NCI-H187 (cell line): ENCODE results near the gene RBMS3.

Source experiments
- DNase-seq, 2 experiments: peaks; one replicate each; lab custom pipeline; 2025; lab: John Stamatoyannopoulos, UW

Gene RBMS3

DNA sequence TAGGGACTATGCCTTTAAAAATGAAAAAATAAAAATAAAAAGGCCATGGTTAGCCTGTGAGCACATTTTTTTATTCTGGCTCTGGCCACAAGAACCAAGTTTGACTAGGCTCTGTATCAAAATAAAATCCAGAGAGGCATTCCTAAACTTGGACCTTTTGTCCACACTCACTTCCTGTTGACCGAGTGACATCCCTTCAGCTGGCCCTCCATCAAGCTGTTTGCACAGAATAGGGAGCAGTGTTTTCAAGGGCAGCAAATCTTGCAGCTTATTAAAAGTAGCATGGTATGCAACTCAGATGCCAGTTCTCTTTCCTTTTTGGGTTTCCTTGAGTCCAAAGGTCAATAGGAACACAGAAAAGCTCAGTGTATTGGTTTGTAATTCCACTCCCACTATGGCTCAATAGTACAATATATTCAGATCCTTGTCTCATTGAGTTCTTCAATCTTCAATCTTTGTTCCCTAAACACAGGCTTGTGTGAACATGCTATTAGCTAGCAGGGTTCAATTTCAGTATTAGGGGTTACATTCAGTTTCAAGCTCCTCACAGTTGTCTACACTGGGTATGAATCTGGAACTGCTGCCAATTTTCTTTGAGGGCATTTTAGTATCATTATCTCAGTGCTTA lies 244.5 kb downstream of the RBMS3 start:
- DNase-seq: no peak

DNA sequence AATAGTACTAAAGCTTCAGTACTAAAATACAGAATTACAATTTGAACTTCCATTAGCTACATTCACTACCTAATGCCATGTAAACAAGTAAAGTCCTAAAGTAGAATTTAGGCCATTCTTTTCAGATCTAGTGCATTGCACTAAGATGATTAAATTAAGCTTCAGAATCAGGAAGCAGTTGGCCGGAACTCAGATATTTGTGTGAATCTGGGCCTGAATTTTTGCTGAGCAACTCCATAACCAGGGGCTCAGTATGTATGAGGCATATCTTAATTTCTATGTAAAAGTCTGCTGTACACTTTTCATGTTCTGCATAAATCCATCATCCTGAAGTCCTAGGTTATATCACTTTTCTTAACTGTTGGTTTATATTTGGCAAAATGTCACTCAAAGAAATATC lies 246.4 kb downstream of the RBMS3 start:
- no peak for DNase-seq

- no peak for DNase-seq
Observed at GRCh38 chr3:29531644-29532043, 250.8 kb downstream of the RBMS3 start.

DNA sequence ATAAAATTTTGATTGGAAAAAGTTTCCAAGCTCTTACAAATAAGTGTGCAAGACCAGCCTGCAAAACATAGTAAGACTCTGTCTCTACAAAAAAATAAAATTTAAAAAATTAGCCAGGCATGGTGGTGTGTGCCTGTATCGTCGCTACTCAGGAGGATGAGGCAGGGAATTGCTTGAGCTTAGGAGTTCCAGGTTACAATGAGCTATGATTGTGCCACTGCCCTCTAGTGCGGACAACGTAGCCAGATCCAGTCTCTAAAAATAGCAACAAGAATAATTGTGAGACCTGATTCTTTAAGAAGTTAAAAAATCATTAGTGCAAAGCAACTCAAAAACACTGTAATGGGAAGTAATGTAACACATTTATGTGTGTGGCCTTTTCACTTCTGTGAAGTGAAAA lies 251.6 kb downstream of the RBMS3 start:
- DNase-seq: no peak

- DNase-seq: no peak
Observed at GRCh38 chr3:29534006-29534405, 253.1 kb downstream of the RBMS3 start.

DNA sequence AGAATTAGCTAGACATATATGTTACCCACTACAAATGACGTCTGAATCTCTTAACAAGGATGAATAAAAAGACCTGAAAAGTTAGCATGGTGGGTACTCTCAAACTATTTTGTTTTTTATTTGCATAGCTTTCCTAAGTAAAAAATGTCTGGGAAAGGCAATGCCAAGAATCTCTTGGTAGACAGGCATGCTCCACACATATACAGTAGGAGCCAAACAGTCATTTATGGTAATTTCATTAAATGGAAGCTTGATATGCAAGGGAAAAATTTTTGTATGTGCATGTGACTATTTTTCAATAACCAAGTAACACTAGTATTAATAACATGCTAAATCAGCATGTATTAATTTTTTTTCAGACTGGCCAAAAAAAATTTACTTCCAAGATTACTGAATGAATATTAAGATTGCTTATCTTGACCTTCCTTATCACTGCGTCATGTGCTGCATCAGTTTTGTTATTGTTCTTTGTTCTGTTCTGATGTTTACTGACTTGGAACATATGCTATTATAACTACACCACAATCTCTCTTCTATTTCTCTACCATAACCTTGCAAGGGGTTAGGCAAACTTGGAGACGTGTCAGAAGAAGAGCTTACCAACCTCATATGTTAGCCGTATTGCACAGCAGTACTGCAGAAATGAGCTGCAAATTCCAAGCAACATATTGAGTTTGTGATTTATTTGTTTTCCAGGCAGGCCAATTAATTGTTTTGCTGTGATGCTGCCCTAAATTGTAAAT lies 255.3 kb downstream of the RBMS3 start:
- DNase-seq: no peak

GRCh38 chr3:29537889-29538609 lies 257.2 kb downstream of the RBMS3 start:
- no peak for DNase-seq

GRCh38 chr3:29538610-29538958 lies 257.7 kb downstream of the RBMS3 start:
- DNase-seq: no peak

- no peak for DNase-seq
Observed at GRCh38 chr3:29540544-29540943, 259.7 kb downstream of the RBMS3 start.

DNA sequence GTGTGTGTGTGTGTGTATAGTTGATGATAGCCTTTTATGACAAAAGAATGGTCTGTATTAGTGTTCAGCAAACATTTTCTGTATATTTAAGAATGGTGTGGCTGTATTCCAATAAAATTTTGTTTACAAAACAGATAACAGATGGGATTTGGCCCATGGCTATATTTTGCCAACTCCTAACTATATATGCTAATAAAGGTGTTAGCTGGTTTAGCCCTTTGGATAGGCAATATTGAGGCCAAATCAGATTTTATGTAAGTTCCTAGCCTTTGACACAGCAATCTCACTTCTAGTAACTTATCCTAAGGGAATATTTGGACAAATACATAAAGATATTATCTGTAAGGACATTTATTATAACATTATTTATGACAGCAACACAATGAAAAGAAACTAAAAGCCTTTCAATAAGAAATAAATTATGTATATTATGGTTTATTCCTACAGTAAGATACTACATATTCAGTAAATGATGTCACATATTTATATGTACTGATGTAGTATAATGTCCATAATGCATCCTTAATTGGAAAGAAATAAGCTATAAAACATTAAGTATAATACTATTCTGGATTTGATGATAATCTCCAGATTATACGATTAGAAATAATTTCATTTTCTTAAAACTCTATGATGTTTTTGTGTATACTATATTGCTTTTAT lies 264.0 kb downstream of the RBMS3 start:
- no peak for DNase-seq

- DNase-seq: no peak
Observed at GRCh38 chr3:29545615-29546014, 264.7 kb downstream of the RBMS3 start.

- no peak for DNase-seq
Observed at GRCh38 chr3:29552051-29552450, 271.2 kb downstream of the RBMS3 start.

GRCh38 chr3:29554566-29554965 lies 273.7 kb downstream of the RBMS3 start:
- DNase-seq: no peak

DNA sequence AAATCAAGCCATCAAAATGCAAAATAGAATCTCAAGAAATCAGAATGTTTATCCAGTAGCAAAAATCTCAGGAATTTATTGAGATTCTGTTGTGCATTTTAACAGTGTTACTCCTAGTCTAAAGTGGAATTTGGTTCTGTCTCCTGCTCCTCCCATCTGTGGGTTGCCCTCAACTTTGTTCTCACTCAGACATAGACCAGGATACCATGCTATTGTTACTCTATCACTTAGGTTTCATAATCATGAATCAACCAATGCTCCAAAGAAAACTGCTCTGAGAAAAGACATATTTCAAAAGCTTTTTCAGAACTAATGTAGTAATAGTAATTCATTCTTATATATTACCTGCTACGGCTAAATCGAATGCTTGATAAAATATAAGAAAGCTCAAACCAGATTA lies 274.7 kb downstream of the RBMS3 start:
- no peak for DNase-seq

GRCh38 chr3:29557186-29557585 lies 276.3 kb downstream of the RBMS3 start:
- no peak for DNase-seq

GRCh38 chr3:29557825-29558224 lies 277.0 kb downstream of the RBMS3 start:
- DNase-seq: no peak

- no peak for DNase-seq
Observed at GRCh38 chr3:29559741-29560465, 279.0 kb downstream of the RBMS3 start.

DNA sequence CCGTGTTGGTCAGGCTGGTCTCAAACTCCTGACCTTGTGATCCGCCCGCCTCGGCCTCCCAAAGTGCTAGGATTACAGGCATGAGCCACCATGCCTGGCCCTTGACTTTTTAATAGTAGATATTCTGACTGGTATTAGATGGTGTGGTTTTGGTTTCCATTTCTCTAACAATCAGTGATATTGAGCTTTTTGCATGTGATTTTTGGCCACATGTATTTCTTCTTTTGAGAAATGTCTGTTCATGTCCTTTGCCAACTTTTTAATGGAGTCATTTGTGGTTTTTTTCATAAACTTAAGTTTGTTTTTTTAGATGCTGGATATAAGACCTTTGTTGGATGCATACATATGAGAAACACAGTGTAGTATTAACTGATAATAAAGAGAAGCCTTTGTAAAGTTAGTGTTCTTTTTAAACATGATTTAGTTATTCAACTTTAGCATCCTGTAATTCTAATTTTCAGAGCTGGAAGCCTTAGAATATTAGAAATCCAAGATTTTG lies 280.8 kb downstream of the RBMS3 start:
- no peak for DNase-seq

GRCh38 chr3:29565236-29565635 lies 284.4 kb downstream of the RBMS3 start:
- no peak for DNase-seq

DNA sequence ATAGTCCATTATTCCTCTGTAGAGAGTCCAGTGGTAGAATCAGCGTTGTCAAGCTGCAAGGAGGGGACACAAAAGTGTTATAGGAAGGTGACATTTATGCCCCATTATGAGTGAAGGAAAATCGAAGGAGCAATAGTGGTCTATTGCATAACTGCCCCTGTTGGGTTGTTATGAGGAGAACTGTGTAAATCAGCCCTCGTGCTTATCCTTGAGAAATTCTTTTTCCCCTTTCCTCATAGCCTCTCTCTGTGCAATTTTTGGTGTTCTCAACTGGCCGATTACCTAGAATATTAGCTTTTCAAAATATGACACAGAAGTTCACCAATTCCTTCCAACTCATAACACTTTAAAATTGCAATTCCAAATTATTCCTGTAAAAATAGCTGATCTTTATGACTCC lies 286.6 kb downstream of the RBMS3 start:
- DNase-seq: no peak

GRCh38 chr3:29568355-29568754 lies 287.5 kb downstream of the RBMS3 start:
- DNase-seq: no peak

DNA sequence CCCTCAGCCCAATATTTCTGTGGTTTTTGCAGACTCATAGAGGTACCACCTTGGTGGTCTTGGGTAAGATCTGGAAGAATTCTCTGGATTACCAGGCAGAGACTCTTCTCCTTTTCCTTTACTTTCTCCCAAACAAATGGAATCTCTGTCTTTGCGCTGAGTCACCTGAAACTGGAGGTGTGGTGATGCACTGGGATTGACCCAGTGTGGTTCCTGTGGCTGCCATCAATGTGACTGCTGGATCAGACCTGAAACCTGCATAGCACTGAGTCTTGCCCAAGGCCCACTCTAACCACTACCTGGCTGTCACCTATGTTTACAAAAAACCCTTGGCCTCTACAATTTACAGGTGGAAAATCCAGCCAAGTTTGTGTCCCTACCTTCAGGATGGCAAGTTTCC lies 295.3 kb downstream of the RBMS3 start:
- DNase-seq: no peak
